Stomach (tissue), 4 donors: ENCODE measurements around the gene ZNF789.

Experiments used
- CTCF ChIP-seq, 7 experiments: fragments of 450-650 bp in 4 of 7; fragments of 200-600 bp in 3 of 7; sonication (generic) in 3 of 7; IDR thresholded peaks; one replicate each; pipeline ENCODE4 v1.5.1; 2016 to 2019; ENCODE audit warnings: antibody characterized with exemption in 7 of 7, control low read depth in 2 of 7, mild to moderate bottlenecking in 1 of 7
- EP300 ChIP-seq: sonication (generic); formaldehyde crosslinking; IDR thresholded peaks from one replicate; pipeline ENCODE4 v1.6.1; 2017; ENCODE audit warnings: antibody characterized with exemption
- POLR2A ChIP-seq, 4 donors: fragments of 450-650 bp; IDR thresholded peaks; one replicate each; pipeline ENCODE4 v1.6.1; 2016; ENCODE audit warnings: antibody characterized with exemption in 4 of 4, control low read depth in 2 of 4, mild to moderate bottlenecking in 1 of 4, moderate library complexity in 1 of 4
- POLR2AphosphoS5 ChIP-seq, 3 donors: sonication (generic); formaldehyde crosslinking; IDR thresholded peaks; one replicate each; pipeline ENCODE4 v1.6.1; 2016; ENCODE audit warnings: antibody characterized with exemption in 3 of 3

GRCh38 chr7:99438573-99439480 lies 33.9 kb upstream of the ZNF789 start, which contains the start of the genes CPSF4 and PTCD1:
- no peak for TF ChIP-seq CTCF (IDR thresholded peaks at IDR 0.05)
- TF ChIP-seq POLR2A (IDR thresholded peaks at IDR 0.05) = no peak
- TF ChIP-seq POLR2AphosphoS5 (IDR thresholded peaks at IDR 0.05) = peak; percentile 73 to 92 (median 75)
- no peak for TF ChIP-seq EP300
